Uterus (tissue), 2 donors: ENCODE results near the gene TANC1.

Experiments
- CTCF ChIP-seq, 4 experiments: fragments of 200-600 bp in 2 of 4; fragments of 450-650 bp in 2 of 4; sonication (generic) in 2 of 4; IDR thresholded peaks; one replicate each; pipeline ENCODE4 v1.5.1; 2016 to 2019; ENCODE audit warnings: antibody characterized with exemption in 4 of 4, mild to moderate bottlenecking in 2 of 4, moderate library complexity in 1 of 4
- POLR2A ChIP-seq, 2 donors: fragments of 450-650 bp; IDR thresholded peaks; one replicate each; pipeline ENCODE4 v1.6.1; 2016; ENCODE audit warnings: antibody characterized with exemption in 2 of 2, mild to moderate bottlenecking in 1 of 2, moderate library complexity in 1 of 2

- TF ChIP-seq CTCF (IDR thresholded peaks at IDR 0.05) = no peak
- no peak for TF ChIP-seq POLR2A (IDR thresholded peaks at IDR 0.05)
Observed at GRCh38 chr2:159179696-159180095, 211.3 kb downstream of the TANC1 start.
